Measurements from ENCODE around the gene FBXL16.

GRCh38 chr16:722835-723633 lies 17.4 kb upstream of the FBXL16 start:
- TF ChIP-seq, protein P1, sequence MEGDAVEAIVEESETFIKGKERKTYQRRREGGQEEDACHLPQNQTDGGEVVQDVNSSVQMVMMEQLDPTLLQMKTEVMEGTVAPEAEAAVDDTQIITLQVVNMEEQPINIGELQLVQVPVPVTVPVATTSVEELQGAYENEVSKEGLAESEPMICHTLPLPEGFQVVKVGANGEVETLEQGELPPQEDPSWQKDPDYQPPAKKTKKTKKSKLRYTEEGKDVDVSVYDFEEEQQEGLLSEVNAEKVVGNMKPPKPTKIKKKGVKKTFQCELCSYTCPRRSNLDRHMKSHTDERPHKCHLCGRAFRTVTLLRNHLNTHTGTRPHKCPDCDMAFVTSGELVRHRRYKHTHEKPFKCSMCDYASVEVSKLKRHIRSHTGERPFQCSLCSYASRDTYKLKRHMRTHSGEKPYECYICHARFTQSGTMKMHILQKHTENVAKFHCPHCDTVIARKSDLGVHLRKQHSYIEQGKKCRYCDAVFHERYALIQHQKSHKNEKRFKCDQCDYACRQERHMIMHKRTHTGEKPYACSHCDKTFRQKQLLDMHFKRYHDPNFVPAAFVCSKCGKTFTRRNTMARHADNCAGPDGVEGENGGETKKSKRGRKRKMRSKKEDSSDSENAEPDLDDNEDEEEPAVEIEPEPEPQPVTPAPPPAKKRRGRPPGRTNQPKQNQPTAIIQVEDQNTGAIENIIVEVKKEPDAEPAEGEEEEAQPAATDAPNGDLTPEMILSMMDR (IDR thresholded peaks at IDR 0.05; ENCODE audit: low read depth, low read length), result no peak
- no peak for TF ChIP-seq MAX (IDR thresholded peaks at IDR 0.05; ENCODE audit: low read depth, low read length)
- no peak for TF ChIP-seq POLR2A (IDR thresholded peaks at IDR 0.05; ENCODE audit: extremely low read depth, insufficient read length)
